ENCODE data around the gene ZNF579. TPM values are rescaled to one million over a fixed set of nuclear protein-coding genes. Genes with fewer than 3 reads are reported as not detected.

ZNF579 gene
- total and polyA plus RNA-seq, 2 of the 13 experiments (the other 11 are each of a cell fraction or from before 2014, with no cell fraction given): 2.1 to 2.9 TPM

- TF ChIP-seq BRF2 (CRISPR knock-in tag; IDR thresholded peaks at IDR 0.05): no peak
- TF ChIP-seq, protein P1, sequence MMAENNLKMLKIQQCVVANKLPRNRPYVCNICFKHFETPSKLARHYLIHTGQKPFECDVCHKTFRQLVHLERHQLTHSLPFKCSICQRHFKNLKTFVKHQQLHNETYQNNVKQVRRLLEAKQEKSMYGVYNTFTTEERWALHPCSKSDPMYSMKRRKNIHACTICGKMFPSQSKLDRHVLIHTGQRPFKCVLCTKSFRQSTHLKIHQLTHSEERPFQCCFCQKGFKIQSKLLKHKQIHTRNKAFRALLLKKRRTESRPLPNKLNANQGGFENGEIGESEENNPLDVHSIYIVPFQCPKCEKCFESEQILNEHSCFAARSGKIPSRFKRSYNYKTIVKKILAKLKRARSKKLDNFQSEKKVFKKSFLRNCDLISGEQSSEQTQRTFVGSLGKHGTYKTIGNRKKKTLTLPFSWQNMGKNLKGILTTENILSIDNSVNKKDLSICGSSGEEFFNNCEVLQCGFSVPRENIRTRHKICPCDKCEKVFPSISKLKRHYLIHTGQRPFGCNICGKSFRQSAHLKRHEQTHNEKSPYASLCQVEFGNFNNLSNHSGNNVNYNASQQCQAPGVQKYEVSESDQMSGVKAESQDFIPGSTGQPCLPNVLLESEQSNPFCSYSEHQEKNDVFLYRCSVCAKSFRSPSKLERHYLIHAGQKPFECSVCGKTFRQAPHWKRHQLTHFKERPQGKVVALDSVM (CRISPR knock-in tag; IDR thresholded peaks at IDR 0.05): no peak
- TF ChIP-seq NR2C2 (CRISPR knock-in tag; IDR thresholded peaks at IDR 0.05; ENCODE audit: borderline replicate concordance): peak; percentile 97
- no peak for TF ChIP-seq ZNF205 (CRISPR knock-in tag; IDR thresholded peaks at IDR 0.05)
- no peak for TF ChIP-seq ZNF292 (CRISPR knock-in tag; IDR thresholded peaks at IDR 0.05; ENCODE audit: borderline replicate concordance, low read depth)
- no peak; the same call in 1 of the 2 replicates for TF ChIP-seq MEIS2 (CRISPR knock-in tag; IDR thresholded peaks at IDR 0.05)
- TF ChIP-seq IKZF4 (CRISPR knock-in tag; IDR thresholded peaks at IDR 0.05; ENCODE audit: borderline replicate concordance, low read depth, not compliant biosample characterization): no peak
- TF ChIP-seq ZBTB26 (CRISPR knock-in tag; IDR thresholded peaks at IDR 0.05; ENCODE audit: borderline replicate concordance): no peak
- TF ChIP-seq SRSF9 (IDR thresholded peaks at IDR 0.05; ENCODE audit: borderline replicate concordance, insufficient read depth, low read depth, low read length, poor library complexity, severe bottlenecking): no peak
- no peak for TF ChIP-seq ZNF101 (CRISPR knock-in tag; IDR thresholded peaks at IDR 0.05; ENCODE audit: borderline replicate concordance, low read depth)
- TF ChIP-seq YEATS4 (CRISPR knock-in tag; IDR thresholded peaks at IDR 0.05; ENCODE audit: borderline replicate concordance): peak; percentile 29
- peak; percentile 97 for TF ChIP-seq MAZ (IDR thresholded peaks at IDR 0.05; ENCODE audit: borderline replicate concordance, low read depth, low read length)
- peak; percentile 26; the same call in 1 of the 2 replicates for TF ChIP-seq MAZ (CRISPR knock-in tag; IDR thresholded peaks at IDR 0.05; ENCODE audit: low read depth)
- TF ChIP-seq ZNF460 (CRISPR knock-in tag; IDR thresholded peaks at IDR 0.05; ENCODE audit: borderline replicate concordance): no peak
- no peak for TF ChIP-seq ZNF329 (CRISPR knock-in tag; IDR thresholded peaks at IDR 0.05; ENCODE audit: low read depth)
- no peak for TF ChIP-seq SIX1 (CRISPR knock-in tag; IDR thresholded peaks at IDR 0.05; ENCODE audit: borderline replicate concordance)
- TF ChIP-seq, protein P2, sequence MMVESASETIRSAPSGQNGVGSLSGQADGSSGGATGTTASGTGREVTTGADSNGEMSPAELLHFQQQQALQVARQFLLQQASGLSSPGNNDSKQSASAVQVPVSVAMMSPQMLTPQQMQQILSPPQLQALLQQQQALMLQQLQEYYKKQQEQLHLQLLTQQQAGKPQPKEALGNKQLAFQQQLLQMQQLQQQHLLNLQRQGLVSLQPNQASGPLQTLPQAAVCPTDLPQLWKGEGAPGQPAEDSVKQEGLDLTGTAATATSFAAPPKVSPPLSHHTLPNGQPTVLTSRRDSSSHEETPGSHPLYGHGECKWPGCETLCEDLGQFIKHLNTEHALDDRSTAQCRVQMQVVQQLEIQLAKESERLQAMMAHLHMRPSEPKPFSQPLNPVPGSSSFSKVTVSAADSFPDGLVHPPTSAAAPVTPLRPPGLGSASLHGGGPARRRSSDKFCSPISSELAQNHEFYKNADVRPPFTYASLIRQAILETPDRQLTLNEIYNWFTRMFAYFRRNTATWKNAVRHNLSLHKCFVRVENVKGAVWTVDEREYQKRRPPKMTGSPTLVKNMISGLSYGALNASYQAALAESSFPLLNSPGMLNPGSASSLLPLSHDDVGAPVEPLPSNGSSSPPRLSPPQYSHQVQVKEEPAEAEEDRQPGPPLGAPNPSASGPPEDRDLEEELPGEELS (CRISPR knock-in tag; IDR thresholded peaks at IDR 0.05): peak; percentile 11; the same call in 1 of the 2 replicates
- no peak for TF ChIP-seq BATF2 (CRISPR knock-in tag; IDR thresholded peaks at IDR 0.05)
- TF ChIP-seq, protein P3, sequence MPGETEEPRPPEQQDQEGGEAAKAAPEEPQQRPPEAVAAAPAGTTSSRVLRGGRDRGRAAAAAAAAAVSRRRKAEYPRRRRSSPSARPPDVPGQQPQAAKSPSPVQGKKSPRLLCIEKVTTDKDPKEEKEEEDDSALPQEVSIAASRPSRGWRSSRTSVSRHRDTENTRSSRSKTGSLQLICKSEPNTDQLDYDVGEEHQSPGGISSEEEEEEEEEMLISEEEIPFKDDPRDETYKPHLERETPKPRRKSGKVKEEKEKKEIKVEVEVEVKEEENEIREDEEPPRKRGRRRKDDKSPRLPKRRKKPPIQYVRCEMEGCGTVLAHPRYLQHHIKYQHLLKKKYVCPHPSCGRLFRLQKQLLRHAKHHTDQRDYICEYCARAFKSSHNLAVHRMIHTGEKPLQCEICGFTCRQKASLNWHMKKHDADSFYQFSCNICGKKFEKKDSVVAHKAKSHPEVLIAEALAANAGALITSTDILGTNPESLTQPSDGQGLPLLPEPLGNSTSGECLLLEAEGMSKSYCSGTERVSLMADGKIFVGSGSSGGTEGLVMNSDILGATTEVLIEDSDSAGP (CRISPR knock-in tag; IDR thresholded peaks at IDR 0.05; ENCODE audit: borderline replicate concordance): peak; percentile 89; the same call in 1 of the 2 replicates
- TF ChIP-seq ZBTB8A (CRISPR knock-in tag; IDR thresholded peaks at IDR 0.05; ENCODE audit: borderline replicate concordance, low read depth): no peak
Measured at GRCh38 chr19:55599468-55599841, 18.8 kb upstream of the ZNF579 start, which contains the start of gene FIZ1 (continued).
